ENCODE data around the gene MYL6.

- TF ChIP-seq CTCF (IDR thresholded peaks at IDR 0.05) (no peak), POLR2A (IDR thresholded peaks at IDR 0.05) (no peak)
These were observed 39.9 kb downstream of the MYL6 start for GRCh38 chr12:56197921-56198635.
